H9 (cell line): ENCODE data around the gene BASP1. TPM values are rescaled to one million over a fixed set of nuclear protein-coding genes. Genes with fewer than 3 reads are reported as not detected.

Experiments used
- DNase-seq: peaks from one replicate; pipeline ENCODE4 v3.0.0-alpha.2; 2017
- H2AFZ ChIP-seq: one replicate; pipeline ENCODE4 v1.6.1; 2013; ENCODE audit warnings: mild to moderate bottlenecking, low read length, control low read depth, moderate library complexity
- H2AK5ac ChIP-seq: 2 replicates; pipeline ENCODE4 v1.6.1; 2013; ENCODE audit warnings: low read length, control low read depth, mixed read lengths; ENCODE audit not compliant: insufficient read length
- H2BK120ac ChIP-seq: one replicate; pipeline ENCODE4 v1.6.1; 2013; ENCODE audit warnings: low read depth, mild to moderate bottlenecking, low read length, control low read depth, inconsistent platforms; ENCODE audit not compliant: poor library complexity, severe bottlenecking
- H2BK12ac ChIP-seq: 2 replicates; pipeline ENCODE4 v1.6.1; 2013; ENCODE audit warnings: low read length, control low read depth, mixed read lengths, low read depth; ENCODE audit not compliant: insufficient read length
- H2BK15ac ChIP-seq: 2 replicates; pipeline ENCODE4 v1.6.1; 2013; ENCODE audit warnings: low read depth, low read length, control low read depth
- H2BK20ac ChIP-seq: one replicate; pipeline ENCODE4 v1.6.1; 2013; ENCODE audit warnings: low read depth, mild to moderate bottlenecking, low read length, control low read depth, inconsistent platforms; ENCODE audit not compliant: poor library complexity, severe bottlenecking
- H2BK5ac ChIP-seq: 2 replicates; pipeline ENCODE4 v1.6.1; 2013; ENCODE audit warnings: low read length, control low read depth, mixed read lengths; ENCODE audit not compliant: insufficient read length
- H3K14ac ChIP-seq: 2 replicates; pipeline ENCODE4 v1.6.1; 2013; ENCODE audit warnings: low read length, control low read depth; ENCODE audit not compliant: insufficient read depth
- H3K18ac ChIP-seq: 2 replicates; pipeline ENCODE4 v1.6.1; 2013; ENCODE audit warnings: low read depth, mild to moderate bottlenecking, mixed read lengths, low read length, control low read depth; ENCODE audit not compliant: insufficient read length
- H3K23ac ChIP-seq: 2 replicates; pipeline ENCODE4 v1.6.1; 2013; ENCODE audit warnings: low read length, control low read depth, mixed read lengths, low read depth; ENCODE audit not compliant: insufficient read length
- H3K23me2 ChIP-seq: 2 replicates; pipeline ENCODE4 v1.6.1; 2013; ENCODE audit warnings: low read depth, mild to moderate bottlenecking, mixed read lengths, low read length, control low read depth; ENCODE audit not compliant: insufficient read length, poor library complexity, severe bottlenecking
- H3K27ac ChIP-seq: 2 replicates; pipeline ENCODE4 v1.5.1; 2013; ENCODE audit warnings: low read length, control low read depth, mixed read lengths, low read depth; ENCODE audit not compliant: insufficient read length
- H3K27me3 ChIP-seq: 2 replicates; pipeline ENCODE4 v1.6.1; 2013; ENCODE audit warnings: low read length, control low read depth, inconsistent platforms; ENCODE audit not compliant: insufficient read depth
- H3K4ac ChIP-seq: 2 replicates; pipeline ENCODE4 v1.6.1; 2013; ENCODE audit warnings: low read depth, mild to moderate bottlenecking, control low read depth, inconsistent platforms, low read length, moderate library complexity
- H3K4me1 ChIP-seq: 2 replicates; pipeline ENCODE4 v1.6.1; 2013; ENCODE audit warnings: low read length, control low read depth, inconsistent platforms; ENCODE audit not compliant: insufficient read depth
- H3K4me2 ChIP-seq: 2 replicates; pipeline ENCODE4 v1.6.1; 2013; ENCODE audit warnings: low read length, control low read depth, mixed read lengths; ENCODE audit not compliant: insufficient read length, insufficient read depth
- H3K56ac ChIP-seq: 2 replicates; pipeline ENCODE4 v1.6.1; 2013; ENCODE audit warnings: low read depth, mild to moderate bottlenecking, mixed read lengths, low read length, control low read depth; ENCODE audit not compliant: insufficient read length
- H3K79me1 ChIP-seq: 2 replicates; pipeline ENCODE4 v1.6.1; 2013; ENCODE audit warnings: low read depth, mild to moderate bottlenecking, moderate library complexity, low read length, control low read depth, inconsistent platforms; ENCODE audit not compliant: insufficient read depth, poor library complexity, severe bottlenecking
- H3K79me2 ChIP-seq: 2 replicates; pipeline ENCODE4 v1.6.1; 2013; ENCODE audit warnings: low read length, control low read depth, inconsistent platforms; ENCODE audit not compliant: insufficient read depth
- H3K9ac ChIP-seq: 2 replicates; pipeline ENCODE4 v1.6.1; 2013; ENCODE audit warnings: low read length, control low read depth, mixed read lengths; ENCODE audit not compliant: insufficient read length; ENCODE audit errors: extremely low read depth
- H3K9me3 ChIP-seq: one replicate; pipeline ENCODE4 v1.6.1; 2013; ENCODE audit warnings: low read depth, low read length, inconsistent platforms; ENCODE audit not compliant: control insufficient read depth
- H3T11ph ChIP-seq: one replicate; pipeline ENCODE4 v1.6.1; 2013; ENCODE audit warnings: mild to moderate bottlenecking, low read length, control low read depth, inconsistent platforms
- H4K20me1 ChIP-seq: one replicate; pipeline ENCODE4 v1.6.1; 2013; ENCODE audit not compliant: control insufficient read depth, insufficient read length, insufficient read depth
- H4K5ac ChIP-seq: 2 replicates; pipeline ENCODE4 v1.6.1; 2013; ENCODE audit warnings: low read depth, mild to moderate bottlenecking, mixed read lengths, low read length, control low read depth; ENCODE audit not compliant: insufficient read length
- H4K8ac ChIP-seq: replicated peaks from 2 replicates; pipeline ENCODE4 v1.6.1; 2013; ENCODE audit warnings: low read length, control low read depth, mixed read lengths, low read depth; ENCODE audit not compliant: insufficient read length
- H4K91ac ChIP-seq: 2 replicates; pipeline ENCODE4 v1.6.1; 2013; ENCODE audit warnings: low read depth, mild to moderate bottlenecking, moderate library complexity, mixed read lengths, low read length, control low read depth; ENCODE audit not compliant: insufficient read length
- H3K27ac Mint-ChIP-seq, 3 experiments: 2 replicates in 2 of 3; 3 replicates in 1 of 3; pipeline ENCODE4 v1.8.0; 2020 to 2021; ENCODE audit warnings: mixed read lengths in 3 of 3, mild to moderate bottlenecking in 1 of 3, moderate library complexity in 1 of 3
- H3K27me3 Mint-ChIP-seq: 2 replicates; pipeline ENCODE4 v1.8.0; 2021; ENCODE audit warnings: low read depth, mild to moderate bottlenecking, moderate library complexity, mixed read lengths
- H3K36me3 Mint-ChIP-seq, 3 experiments: 2 replicates in 2 of 3; 3 replicates in 1 of 3; pipeline ENCODE4 v1.8.0; 2020 to 2021; ENCODE audit warnings: low read depth in 3 of 3, mixed read lengths in 3 of 3; ENCODE audit not compliant: insufficient read depth in 1 of 3
- H3K4me1 Mint-ChIP-seq, 2 experiments: 2 replicates each; pipeline ENCODE4 v1.8.0; 2020; ENCODE audit warnings: mixed read lengths in 2 of 2
- H3K4me3 Mint-ChIP-seq, 2 experiments: 2 replicates in 1 of 2; 3 replicates in 1 of 2; pipeline ENCODE4 v1.8.0; 2020 to 2021; ENCODE audit warnings: mild to moderate bottlenecking in 2 of 2, mixed read lengths in 2 of 2, moderate library complexity in 1 of 2
- H3K9me3 Mint-ChIP-seq, 2 experiments: 2 replicates in 1 of 2; 3 replicates in 1 of 2; pipeline ENCODE4 v1.8.0; 2020; ENCODE audit warnings: mild to moderate bottlenecking in 2 of 2, mixed read lengths in 2 of 2, moderate library complexity in 1 of 2
- CTCF ChIP-seq: fragments of 200-600 bp; sonication (generic); conservative IDR thresholded peaks from 3 replicates; pipeline ENCODE4 v1.8.0; 2021; ENCODE audit warnings: antibody characterized with exemption, mild to moderate bottlenecking
- WGBS: extraction: QIAGEN DNeasy Blood & Tissue Kit; methylation state at CpG from one replicate; pipeline ENCODE4 v1.1.7; 2013; ENCODE audit warnings: missing lambda C conversion rate, low lambda C conversion rate, mixed read lengths; ENCODE audit not compliant: insufficient read length; ENCODE audit errors: extremely low coverage; 5-methylcytosine and 5-hydroxymethylcytosine counted together
- total RNA-seq: library from RNA; stranded (reverse); gene quantifications from 2 replicates; pipeline ENCODE4 v1.2.1, GENCODE V29; 2021

BASP1 gene
- total RNA-seq, 1 experiment from 2014 or later, result 180 TPM

- Mint-ChIP-seq H3K9me3 (peaks cover 2 to 8% of the 10 kb centered on the region in 2 experiments; a peak in 3 of 5 replicates), H3K27ac (0 out of 7 replicates have a peak overlapping the region, but pooled peaks of 1 of the 3 experiments have one; percentile 12), H3K4me1 (peaks cover 21 to 24% of the 10 kb centered on the region in 2 experiments), H3K36me3 (peaks cover 2 to 17% (median 6%) of the 10 kb centered on the region in 3 experiments; a peak in 5 of 7 replicates), H3K27me3 (no peaks in the 10 kb centered on the region), H3K4me3 (no peak overlapping the region; a peak in 1 of 5 replicates)
- Histone ChIP-seq H2BK15ac (no peak overlapping the region), H3T11ph (no peak overlapping the region), H3K79me2 (no peaks in the 10 kb centered on the region), H4K8ac (no peak overlapping the region), H3K56ac (no peak overlapping the region), H3K23ac (no peak overlapping the region), H3K23me2 (no peaks in the 10 kb centered on the region), H2BK120ac (no peak overlapping the region), H4K5ac (no peak overlapping the region), H3K18ac (no peak overlapping the region), H4K91ac (no peak overlapping the region), H2BK12ac (no peak overlapping the region), H3K27ac (no peak overlapping the region), H3K27me3 (no peaks in the 10 kb centered on the region), H3K4ac (no peak overlapping the region), H4K20me1 (no peaks in the 10 kb centered on the region), H3K9me3 (no peaks in the 10 kb centered on the region), H3K9ac (no peak overlapping the region), H2AFZ (no peak overlapping the region), H3K4me1 (peaks cover 1% of the 10 kb centered on the region; the same call in 1 of the 2 replicates), H2AK5ac (no peak overlapping the region), H3K79me1 (no peaks in the 10 kb centered on the region), H2BK5ac (no peak overlapping the region), H3K4me2 (no peak overlapping the region), H3K14ac (no peak overlapping the region), H2BK20ac (no peak overlapping the region)
- no CpG with 5 or more reads among the region's 13 CpGs for WGBS
- peak; percentile 95 for TF ChIP-seq CTCF
- peak; percentile 86 for DNase-seq
Measured at GRCh38 chr5:17189381-17190036, 27.9 kb upstream of the BASP1 start.
